Stimulated activated naive CD8-positive, alpha-beta T cell treated with anti-CD3 and anti-CD28 coated beads, Interleukin-15, Interleukin-2, amounts not matched to agents 100 U/mL and 50 U/mL, for 24 hours (primary cell): ENCODE data around the gene WHAMM.

Source experiments
- ATAC-seq: fragments of 150-1000 bp; cut with Tn5 transposase; one replicate; pipeline ENCODE4 v1.10.0; 2021
- DNase-seq: peaks from one replicate; pipeline ENCODE4 v3.0.0; 2021

The WHAMM gene

DNA sequence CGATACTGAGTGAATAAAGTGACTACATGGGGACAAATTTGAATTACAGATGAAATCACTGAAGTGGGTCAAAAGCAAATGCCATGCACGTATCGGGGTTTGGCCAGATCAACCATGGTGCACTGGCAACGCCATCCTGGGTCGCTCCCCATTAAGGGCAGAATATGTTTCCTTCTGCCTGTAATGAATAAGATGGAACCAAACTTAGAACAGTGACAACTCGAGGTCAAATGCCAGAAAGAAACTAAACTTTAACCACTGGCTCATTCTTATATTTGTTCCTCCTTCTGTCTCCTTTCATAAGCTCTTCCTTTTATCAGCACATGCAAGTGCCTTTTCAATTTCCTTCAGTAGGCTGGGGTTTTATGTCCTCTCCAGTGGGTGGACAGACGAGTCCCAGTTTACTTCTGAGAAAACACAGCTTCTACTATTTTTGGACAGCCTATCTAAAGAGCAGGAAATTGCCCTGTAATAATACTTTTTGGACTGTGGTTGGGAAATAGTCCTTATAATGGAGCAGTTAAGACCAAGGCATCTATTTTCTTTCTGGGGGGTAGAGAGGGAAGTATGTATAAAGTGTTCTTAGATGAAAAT is 61.4 kb downstream of the WHAMM start:
- ATAC-seq: no peak
- DNase-seq: no peak

DNA sequence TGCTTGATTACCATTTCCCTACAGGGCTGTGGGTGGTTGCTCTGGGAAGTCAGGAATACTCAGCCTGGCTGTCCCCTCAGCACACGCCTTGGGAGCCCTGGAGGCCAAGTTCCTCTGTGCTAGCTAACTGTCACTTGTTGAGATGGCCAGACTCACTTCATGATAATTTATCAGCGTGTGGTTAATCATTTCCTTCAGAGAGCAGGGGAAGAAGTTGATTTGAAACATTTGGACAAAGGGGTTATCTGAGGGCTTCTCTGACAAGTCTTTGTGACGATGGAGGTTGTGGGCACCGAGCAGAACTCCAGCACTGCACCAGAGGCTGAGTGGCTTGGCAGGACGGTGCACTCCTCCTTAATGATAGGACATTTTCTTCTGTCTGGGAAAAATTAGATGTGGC is 61.9 kb downstream of the WHAMM start:
- DNase-seq: no peak

DNA sequence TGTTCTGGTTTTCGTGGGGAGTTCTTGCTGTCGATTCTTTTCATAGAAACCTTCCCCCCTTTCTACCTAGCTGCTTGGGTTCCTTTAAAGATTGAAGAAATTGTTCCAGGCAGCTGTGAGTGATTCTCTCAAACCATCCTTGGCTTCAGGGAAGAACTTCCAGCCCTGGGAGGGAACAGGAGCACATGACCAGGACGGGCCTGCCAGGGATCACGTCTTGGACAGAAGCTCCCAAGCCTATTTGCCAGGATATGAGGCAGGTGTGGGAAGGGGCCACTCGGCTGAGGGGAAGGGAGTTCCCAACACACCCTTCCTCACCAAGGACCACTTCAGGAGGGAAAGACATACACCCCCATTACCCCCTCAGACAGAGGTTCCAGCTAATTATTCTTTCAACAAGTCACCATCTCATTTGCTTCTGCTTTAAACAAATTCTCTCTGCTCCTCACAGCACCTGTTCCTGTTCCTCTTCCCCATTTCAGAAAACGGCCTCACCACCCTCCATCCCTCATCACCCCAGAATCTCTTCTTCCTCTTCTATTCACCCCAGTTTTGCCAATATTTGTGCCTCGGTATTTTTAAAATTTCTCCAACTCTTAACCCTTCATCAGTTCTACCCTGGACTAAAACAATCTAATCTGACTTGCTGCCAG is 62.5 kb downstream of the WHAMM start:
- no peak for ATAC-seq
- no peak for DNase-seq

More for the DNA sequence above, 61.9 kb downstream of the WHAMM start:
- no peak for ATAC-seq

DNA sequence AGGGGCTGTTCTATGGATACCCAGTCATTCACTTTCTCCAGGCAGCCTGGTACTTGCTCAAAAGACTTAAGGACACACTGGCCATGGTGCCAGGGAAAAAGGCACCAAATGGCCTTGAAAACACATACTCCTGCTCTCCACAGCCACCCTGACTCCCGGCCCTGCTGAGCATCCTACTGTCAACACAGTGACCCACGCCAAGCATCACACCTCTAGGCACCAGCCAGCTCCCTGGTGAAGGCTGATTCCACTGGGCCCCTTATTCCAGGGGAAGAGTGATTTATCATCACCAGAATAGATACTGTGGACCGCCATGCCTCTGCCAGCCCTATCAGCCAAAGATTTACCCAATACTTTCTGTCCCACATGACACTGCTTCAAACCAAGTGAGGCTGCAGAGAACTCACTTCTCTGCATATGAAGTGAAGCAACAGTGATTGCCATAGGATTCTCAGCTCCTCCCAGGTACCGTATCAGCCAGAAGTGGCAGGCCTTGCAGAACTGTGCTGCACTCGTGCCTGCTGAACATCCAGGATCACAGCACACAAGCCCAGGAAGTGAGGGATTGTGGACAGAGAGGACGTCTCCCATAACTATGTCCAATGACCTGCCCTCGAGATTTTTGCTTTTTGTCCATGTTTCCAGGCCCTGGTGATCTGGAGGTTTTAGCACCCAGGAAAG is 63.7 kb downstream of the WHAMM start:
- no peak for DNase-seq
- ATAC-seq: no peak

DNA sequence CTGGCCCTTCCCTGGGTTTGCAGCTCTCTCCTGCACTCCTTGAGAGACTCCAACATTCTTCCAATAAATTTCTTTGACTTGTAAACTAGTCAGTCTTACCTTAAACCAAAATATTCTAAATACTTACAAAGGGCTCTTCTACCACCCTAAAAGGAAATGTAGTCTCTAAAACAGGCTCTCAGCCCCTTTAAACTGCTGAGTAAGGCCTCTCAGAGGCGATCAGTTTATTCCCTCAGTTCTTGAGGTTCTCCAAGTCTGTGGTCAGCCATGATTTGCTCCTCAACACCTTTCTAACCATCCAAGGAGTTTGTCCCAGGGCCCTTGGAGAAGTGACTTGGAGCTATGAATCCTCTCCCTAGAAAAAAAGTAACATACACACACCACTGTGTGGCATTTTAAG is 64.8 kb downstream of the WHAMM start:
- DNase-seq: no peak
- ATAC-seq: no peak

DNA sequence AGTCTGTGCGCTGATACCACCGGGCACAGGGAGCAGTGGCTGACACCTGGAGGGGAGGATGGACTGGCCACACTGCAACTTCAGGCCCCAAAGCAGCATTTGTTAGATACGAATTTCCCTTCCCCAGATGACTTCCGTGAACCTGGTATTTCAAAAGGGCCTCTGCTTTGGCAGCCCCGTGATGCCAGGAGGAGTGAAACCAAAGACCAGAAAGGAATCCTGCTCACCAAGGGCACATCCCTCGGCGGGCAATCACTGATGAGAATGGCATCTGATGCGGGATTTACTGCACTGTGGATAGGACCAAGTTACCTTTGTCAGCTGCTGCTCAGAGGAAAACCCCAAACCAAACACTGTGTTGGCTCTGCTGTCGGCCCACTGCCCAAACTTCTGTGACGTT is 65.5 kb downstream of the WHAMM start:
- DNase-seq (no peak), ATAC-seq (no peak)

DNA sequence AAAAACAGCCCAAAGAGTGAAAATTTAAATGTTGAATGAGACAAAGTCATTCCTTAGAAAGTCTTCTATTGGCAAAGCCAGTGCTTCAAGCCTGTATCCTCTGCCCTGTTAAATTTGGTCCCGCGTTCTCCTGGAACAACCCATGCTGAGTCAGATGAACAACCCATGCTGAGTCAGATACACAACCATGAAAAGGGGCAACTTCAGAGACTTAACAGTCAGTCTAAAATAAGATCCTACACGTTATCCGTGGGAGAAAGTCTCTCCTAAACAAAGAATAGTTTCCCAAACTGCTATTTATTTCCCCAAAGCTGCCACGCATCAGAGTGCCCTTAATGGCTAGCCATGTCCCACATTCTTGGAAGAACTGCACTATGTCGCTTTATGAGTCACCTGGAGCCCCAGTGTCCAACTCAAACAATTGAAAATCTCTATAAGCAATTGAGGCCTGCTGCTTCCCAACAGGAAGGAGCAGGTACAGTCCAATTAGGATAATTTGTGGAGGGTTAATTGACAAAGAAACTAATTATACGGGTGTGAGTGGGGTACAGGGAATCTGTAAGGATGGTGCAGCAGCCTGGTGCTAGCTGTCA is 66.1 kb downstream of the WHAMM start:
- no peak for ATAC-seq
- DNase-seq: no peak

DNA sequence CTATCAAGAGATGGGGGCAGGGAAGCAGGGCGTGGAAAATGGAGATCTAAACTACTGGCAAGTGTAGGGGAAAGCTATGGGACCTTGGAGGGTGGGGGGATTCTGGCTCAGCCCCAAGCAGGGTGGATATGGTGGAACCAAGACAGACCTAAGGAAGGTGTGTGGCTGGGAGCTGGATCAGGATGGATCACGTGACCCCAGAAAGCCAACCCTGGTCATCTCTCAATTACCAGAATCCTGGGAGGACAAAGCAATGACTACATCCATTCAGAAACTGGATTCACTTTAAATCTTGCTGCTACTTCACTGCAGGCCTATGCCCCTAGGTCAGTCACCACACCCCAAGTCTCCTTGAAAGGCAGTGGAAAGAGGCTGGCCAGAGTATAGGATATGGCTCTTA is 68.4 kb downstream of the WHAMM start:
- no peak for DNase-seq
- ATAC-seq: no peak

DNA sequence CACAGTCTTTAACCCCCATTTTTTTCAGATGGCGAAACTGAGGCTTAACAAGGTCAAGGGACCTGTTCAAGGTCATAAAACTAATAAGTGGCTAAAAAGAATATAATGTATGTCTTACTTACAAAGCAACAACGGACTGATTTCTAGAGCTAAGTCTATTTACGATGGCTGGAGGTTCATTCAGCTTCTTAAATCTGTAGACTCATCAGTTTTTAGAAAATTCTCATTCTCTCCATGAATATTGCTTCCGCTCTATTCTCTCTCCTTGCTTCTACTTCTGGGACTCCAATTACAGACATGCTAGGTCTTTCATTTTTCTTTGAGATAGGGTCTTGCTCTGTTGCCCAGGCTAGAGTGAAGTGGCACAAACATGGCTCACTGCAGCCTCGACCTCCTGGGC is 68.9 kb downstream of the WHAMM start:
- no peak for ATAC-seq
- DNase-seq: no peak

DNA sequence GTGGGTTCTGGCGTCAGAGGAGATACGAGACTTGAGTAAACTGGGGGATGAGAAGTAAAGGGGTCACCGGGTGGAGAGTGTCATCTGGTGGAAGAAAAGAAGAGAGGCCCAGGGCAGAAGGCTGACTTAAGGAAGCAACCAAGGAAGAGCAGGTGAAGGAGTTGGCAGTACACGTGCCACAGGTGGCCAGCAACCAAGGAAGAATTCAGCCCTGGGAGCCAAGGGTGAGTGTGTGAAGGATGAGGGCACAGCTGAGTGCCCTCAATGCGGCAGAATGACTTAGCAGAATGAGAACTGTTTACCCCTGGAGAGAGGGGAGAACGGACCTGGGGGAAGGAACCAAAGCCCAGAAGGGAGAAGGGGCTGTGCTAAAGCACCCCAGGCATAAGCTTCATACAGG is 71.3 kb downstream of the WHAMM start:
- no peak for DNase-seq
- ATAC-seq: no peak

DNA sequence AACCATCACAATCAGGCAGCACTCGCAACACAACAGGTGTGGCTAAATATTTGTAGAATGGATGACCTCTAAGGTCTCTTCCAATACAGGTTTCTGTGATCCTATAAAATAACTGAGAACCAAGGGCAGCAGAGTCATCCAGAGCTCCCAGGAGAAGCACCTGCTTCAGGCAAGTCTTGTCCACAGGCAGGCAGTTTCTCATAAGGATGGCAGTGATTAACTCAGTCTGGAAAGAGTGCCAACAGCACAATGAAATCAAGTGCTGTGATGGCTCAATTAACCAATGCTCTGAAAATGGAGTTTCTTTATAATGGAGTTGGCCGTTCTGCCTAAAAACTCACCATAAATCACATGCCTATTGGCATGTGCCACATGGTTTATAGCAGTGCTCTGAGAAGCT is 72.3 kb downstream of the WHAMM start:
- DNase-seq: no peak
- ATAC-seq: no peak

DNA sequence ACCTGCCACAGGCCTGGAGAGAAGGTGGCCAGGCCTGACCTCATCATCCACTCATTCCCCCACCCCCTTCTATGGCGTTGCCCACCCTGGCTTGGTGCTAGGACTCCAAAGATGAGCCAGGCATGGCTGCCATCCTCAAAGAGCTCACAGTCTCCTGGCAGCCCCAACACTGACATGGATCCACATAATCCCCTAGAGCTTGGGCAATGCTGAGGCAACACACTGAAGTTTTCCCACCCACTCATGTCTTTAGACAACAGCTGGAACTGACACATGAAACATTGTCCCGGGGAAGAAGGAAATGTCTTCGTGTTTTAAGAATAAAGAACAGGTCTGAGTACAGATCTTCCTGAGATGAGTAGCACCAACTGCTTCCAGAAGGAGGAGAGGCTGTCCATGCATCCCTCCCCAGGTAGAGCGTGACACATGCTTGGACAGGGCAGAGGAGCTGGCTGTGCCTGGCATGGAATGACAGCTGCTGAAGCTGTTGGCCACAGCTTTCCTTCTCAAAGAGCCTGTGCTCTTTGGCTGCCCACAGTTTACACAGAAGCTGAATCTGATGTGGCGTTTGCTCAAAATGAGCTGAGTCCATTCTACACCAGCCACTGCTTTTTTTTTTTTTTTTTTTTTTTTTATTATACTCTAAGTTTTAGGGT is 73.0 kb downstream of the WHAMM start:
- DNase-seq: no peak
- no peak for ATAC-seq
